HCT116 (cell line): Measurements from ENCODE around the gene CERS2.

Source experiments
- EGR1 ChIP-seq: IDR thresholded peaks from 2 replicates; pipeline ENCODE4 v1.6.1; 2012; ENCODE audit warnings: low read depth
- POLR2A ChIP-seq: IDR thresholded peaks from 2 replicates; pipeline ENCODE4 v1.7.0; 2011; ENCODE audit warnings: borderline replicate concordance; ENCODE audit not compliant: insufficient read depth, insufficient read length; ENCODE audit errors: extremely low read depth

- TF ChIP-seq POLR2A = no peak
- TF ChIP-seq EGR1 = no peak
Measured at GRCh38 chr1:150927624-150928023, 47.0 kb downstream of the CERS2 start.
